Measurements from ENCODE around the gene SEMA5B. TPM values are rescaled to one million over a fixed set of nuclear protein-coding genes. Genes with fewer than 3 reads are reported as not detected.

Gene SEMA5B
- total RNA-seq, 1 experiment from 2014 or later = 9.4 TPM

- Histone ChIP-seq H3K27me3 (ENCODE audit: insufficient read depth, low read length) (no peaks in the 10 kb centered on the region; the same call in 1 of the 2 replicates), H3K4me1 (ENCODE audit: insufficient read depth, low read length) (peaks cover 25% of the 10 kb centered on the region), H2BK20ac (ENCODE audit: low read depth, low read length, poor library complexity, severe bottlenecking) (no peak overlapping the region), H2BK5ac (ENCODE audit: insufficient read length, low read length) (no peak overlapping the region), H2BK15ac (ENCODE audit: low read depth, low read length) (no peak overlapping the region), H4K20me1 (ENCODE audit: control insufficient read depth, insufficient read depth, insufficient read length) (no peaks in the 10 kb centered on the region), H4K8ac (replicated peaks; ENCODE audit: insufficient read length, low read depth, low read length) (no peak overlapping the region), H3K9ac (ENCODE audit: extremely low read depth, insufficient read length, low read length) (no peak overlapping the region), H3K56ac (ENCODE audit: insufficient read length, low read depth, low read length) (no peak overlapping the region), H2AFZ (ENCODE audit: low read length) (no peak overlapping the region), H3K23ac (ENCODE audit: insufficient read length, low read depth, low read length) (no peak overlapping the region), H3K79me2 (ENCODE audit: insufficient read depth, low read length) (no peaks in the 10 kb centered on the region), H3K14ac (ENCODE audit: insufficient read depth, low read length) (no peak overlapping the region), H4K91ac (ENCODE audit: insufficient read length, low read depth, low read length) (no peak overlapping the region), H3T11ph (ENCODE audit: low read length) (no peak overlapping the region), H3K23me2 (ENCODE audit: insufficient read length, low read depth, low read length, poor library complexity, severe bottlenecking) (no peaks in the 10 kb centered on the region), H2BK120ac (ENCODE audit: low read depth, low read length, poor library complexity, severe bottlenecking) (no peak overlapping the region), H3K4me2 (ENCODE audit: insufficient read depth, insufficient read length, low read length) (no peak overlapping the region), H3K9me3 (ENCODE audit: control insufficient read depth, low read depth, low read length) (no peaks in the 10 kb centered on the region), H3K79me1 (ENCODE audit: insufficient read depth, low read depth, low read length, poor library complexity, severe bottlenecking) (no peaks in the 10 kb centered on the region), H2AK5ac (ENCODE audit: insufficient read length, low read length) (no peak overlapping the region), H3K27ac (ENCODE audit: insufficient read length, low read depth, low read length) (no peak overlapping the region), H4K5ac (ENCODE audit: insufficient read length, low read depth, low read length) (no peak overlapping the region), H3K4ac (ENCODE audit: low read depth, low read length) (no peak overlapping the region), H3K18ac (ENCODE audit: insufficient read length, low read depth, low read length) (no peak overlapping the region), H2BK12ac (ENCODE audit: insufficient read length, low read depth, low read length) (no peak overlapping the region)
- Mint-ChIP-seq H3K27ac (no peak overlapping the region; a peak in 1 of 7 replicates), H3K36me3 (ENCODE audit: insufficient read depth in 1 of 3, low read depth in 3 of 3) (no peaks in the 10 kb centered on the region), H3K9me3 (no peaks in the 10 kb centered on the region; a peak in 2 of 5 replicates), H3K27me3 (ENCODE audit: low read depth) (peaks cover 25% of the 10 kb centered on the region), H3K4me1 (peaks cover 65 to 78% of the 10 kb centered on the region in 2 experiments), H3K4me3 (no peak overlapping the region)
- no CpG with 5 or more reads among the region's 3 CpGs for WGBS (ENCODE audit: extremely low coverage, insufficient read length, low lambda C conversion rate)
- DNase-seq = no peak
- no peak for TF ChIP-seq CTCF (conservative IDR thresholded peaks at IDR 0.05)
Measured at GRCh38 chr3:122984650-122985049, 42.9 kb downstream of the SEMA5B start.

Data from H9 (cell line).